Measurements from ENCODE around the gene KLK8.
A peak's percentile ranks its signal among the peaks of the same experiment; 100 is the strongest.
"Not testable (repeated sequence)": the region's sequence is repeated elsewhere in the genome, so short reads cannot be mapped to it uniquely, and the experiment has no call there.

KLK8 gene

GRCh38 chr19:50978772-50979390 is 22.5 kb downstream of the KLK8 start:
- Mint-ChIP-seq H3K4me1 (peaks cover 16% of the 10 kb centered on the region), H3K27ac (peak overlapping the region in 2 of 3 experiments; percentile 24 to 51), H3K27me3 (ENCODE audit: low read depth) (peaks cover 28% of the 10 kb centered on the region), H3K4me3 (no peak overlapping the region), H3K36me3 (ENCODE audit: low read depth) (no peaks in the 10 kb centered on the region), H3K9me3 (no peaks in the 10 kb centered on the region)
- TF ChIP-seq CTCF (IDR thresholded peaks at IDR 0.05; ENCODE audit: unreplicated experiment in 3 of 3): no peak

- H3K27ac Mint-ChIP-seq: no peak overlapping the region
- no peak for TF ChIP-seq CTCF (IDR thresholded peaks at IDR 0.05; ENCODE audit: unreplicated experiment in 3 of 3)
- H3K4me3 Mint-ChIP-seq: no peak overlapping the region
- H3K9me3 Mint-ChIP-seq: no peaks in the 10 kb centered on the region
- no peaks in the 10 kb centered on the region for H3K36me3 Mint-ChIP-seq (ENCODE audit: low read depth)
- H3K27me3 Mint-ChIP-seq (ENCODE audit: low read depth): peaks cover 34% of the 10 kb centered on the region
- peaks cover 16% of the 10 kb centered on the region for H3K4me1 Mint-ChIP-seq
Observed at GRCh38 chr19:50977626-50978025, 23.8 kb downstream of the KLK8 start.

- Mint-ChIP-seq H3K9me3 (no peaks in the 10 kb centered on the region), H3K4me3 (no peak overlapping the region)
Observed at GRCh38 chr19:50975766-50976165, 25.6 kb downstream of the KLK8 start.

GRCh38 chr19:50974702-50975556 is 26.5 kb downstream of the KLK8 start:
- Mint-ChIP-seq H3K4me3 (no peak overlapping the region), H3K9me3 (no peaks in the 10 kb centered on the region), H3K4me1 (peaks cover 10% of the 10 kb centered on the region), H3K27me3 (ENCODE audit: low read depth) (peaks cover 18% of the 10 kb centered on the region), H3K36me3 (ENCODE audit: low read depth) (no peaks in the 10 kb centered on the region), H3K27ac (peak overlapping the region; percentile 41 to 87 (median 75))
- TF ChIP-seq CTCF (IDR thresholded peaks at IDR 0.05; ENCODE audit: unreplicated experiment in 3 of 3): no peak

More at GRCh38 chr19:50975766-50976165, 25.6 kb downstream of the KLK8 start:
- peaks cover 25% of the 10 kb centered on the region for H3K27me3 Mint-ChIP-seq (ENCODE audit: low read depth)
- no peaks in the 10 kb centered on the region for H3K36me3 Mint-ChIP-seq (ENCODE audit: low read depth)
- TF ChIP-seq CTCF (IDR thresholded peaks at IDR 0.05; ENCODE audit: unreplicated experiment in 3 of 3): no peak
- H3K4me1 Mint-ChIP-seq: peaks cover 10% of the 10 kb centered on the region
- peak overlapping the region in 1 of 3 experiments; percentile 60 for H3K27ac Mint-ChIP-seq

GRCh38 chr19:50972795-50973376 is 28.5 kb downstream of the KLK8 start:
- H3K36me3 Mint-ChIP-seq (ENCODE audit: low read depth): no peaks in the 10 kb centered on the region
- H3K4me1 Mint-ChIP-seq: peaks cover 5% of the 10 kb centered on the region
- no peaks in the 10 kb centered on the region for H3K9me3 Mint-ChIP-seq
- H3K4me3 Mint-ChIP-seq: no peak overlapping the region
- peak overlapping the region in 2 of 3 experiments; percentile 1 to 30 for H3K27ac Mint-ChIP-seq
- H3K27me3 Mint-ChIP-seq (ENCODE audit: low read depth): peaks cover 18% of the 10 kb centered on the region
- no peak for TF ChIP-seq CTCF (IDR thresholded peaks at IDR 0.05; ENCODE audit: unreplicated experiment in 3 of 3)

GRCh38 chr19:50969810-50970209 is 31.6 kb downstream of the KLK8 start:
- H3K4me1 Mint-ChIP-seq; H3K9me3 Mint-ChIP-seq; H3K36me3 Mint-ChIP-seq (ENCODE audit: low read depth): not testable (repeated sequence)
- Mint-ChIP-seq H3K27ac (peak overlapping the region in 2 of 3 experiments; percentile 84 to 86), H3K4me3 (peak overlapping the region in 1 of 3 experiments; percentile 18), H3K27me3 (ENCODE audit: low read depth) (peaks cover 18% of the 10 kb centered on the region)

Data from nephron (organoid).